Measurements from ENCODE around the gene TRAF1. TPM values are rescaled to one million over a fixed set of nuclear protein-coding genes. Genes with fewer than 3 reads are reported as not detected.
"Not testable (repeated sequence)": the region's sequence is repeated elsewhere in the genome, so short reads cannot be mapped to it uniquely, and the experiment has no call there.

TRAF1 gene, protein sequence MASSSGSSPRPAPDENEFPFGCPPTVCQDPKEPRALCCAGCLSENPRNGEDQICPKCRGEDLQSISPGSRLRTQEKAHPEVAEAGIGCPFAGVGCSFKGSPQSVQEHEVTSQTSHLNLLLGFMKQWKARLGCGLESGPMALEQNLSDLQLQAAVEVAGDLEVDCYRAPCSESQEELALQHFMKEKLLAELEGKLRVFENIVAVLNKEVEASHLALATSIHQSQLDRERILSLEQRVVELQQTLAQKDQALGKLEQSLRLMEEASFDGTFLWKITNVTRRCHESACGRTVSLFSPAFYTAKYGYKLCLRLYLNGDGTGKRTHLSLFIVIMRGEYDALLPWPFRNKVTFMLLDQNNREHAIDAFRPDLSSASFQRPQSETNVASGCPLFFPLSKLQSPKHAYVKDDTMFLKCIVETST
- 1 to 10 TPM; 2.9 to 5.5 (median 3.8) TPM for total RNA-seq
- long read RNA-seq, donor 1, full-length matches to known transcripts: 3 of 8 reads
- long read RNA-seq, donor 1, partial matches to known transcripts: 2 of 8 reads
- long read RNA-seq, donor 1, other reads (novel, unspliced or antisense): 3 of 8 reads
- long read RNA-seq, donor 2, partial matches to known transcripts: 0 of 1 reads
- long read RNA-seq, donor 2, other reads (novel, unspliced or antisense): 1 of 1 reads

GRCh38 chr9:120926397-120926928 lies at the start of gene TRAF1:
Gene TRAF1, minus strand, starts transcription at chr9:120926796. Its CDS starts 721 bp downstream, at chr9:120926075.
- TF ChIP-seq, protein P1, sequence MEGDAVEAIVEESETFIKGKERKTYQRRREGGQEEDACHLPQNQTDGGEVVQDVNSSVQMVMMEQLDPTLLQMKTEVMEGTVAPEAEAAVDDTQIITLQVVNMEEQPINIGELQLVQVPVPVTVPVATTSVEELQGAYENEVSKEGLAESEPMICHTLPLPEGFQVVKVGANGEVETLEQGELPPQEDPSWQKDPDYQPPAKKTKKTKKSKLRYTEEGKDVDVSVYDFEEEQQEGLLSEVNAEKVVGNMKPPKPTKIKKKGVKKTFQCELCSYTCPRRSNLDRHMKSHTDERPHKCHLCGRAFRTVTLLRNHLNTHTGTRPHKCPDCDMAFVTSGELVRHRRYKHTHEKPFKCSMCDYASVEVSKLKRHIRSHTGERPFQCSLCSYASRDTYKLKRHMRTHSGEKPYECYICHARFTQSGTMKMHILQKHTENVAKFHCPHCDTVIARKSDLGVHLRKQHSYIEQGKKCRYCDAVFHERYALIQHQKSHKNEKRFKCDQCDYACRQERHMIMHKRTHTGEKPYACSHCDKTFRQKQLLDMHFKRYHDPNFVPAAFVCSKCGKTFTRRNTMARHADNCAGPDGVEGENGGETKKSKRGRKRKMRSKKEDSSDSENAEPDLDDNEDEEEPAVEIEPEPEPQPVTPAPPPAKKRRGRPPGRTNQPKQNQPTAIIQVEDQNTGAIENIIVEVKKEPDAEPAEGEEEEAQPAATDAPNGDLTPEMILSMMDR (IDR thresholded peaks at IDR 0.05): no peak
- H3K4me3 ChIP-seq: no peak within 1 kb of the TSS
- DNase-seq (no peak), ATAC-seq (peak; percentile 2)
- H3K4me1 ChIP-seq (ENCODE audit: low read depth): no peaks in the 10 kb centered on the region
- H3K9me3 ChIP-seq: no peaks in the 10 kb centered on the region
- no peaks in the 10 kb centered on the region for H3K36me3 ChIP-seq (ENCODE audit: low read depth)
- intact Hi-C loops (cut with DNase I, micrococcal nuclease): no loop called here

GRCh38 chr9:120974921-120975320 lies 48.3 kb upstream of the TRAF1 start:
- TF ChIP-seq, protein P1 (IDR thresholded peaks at IDR 0.05): no peak
- intact Hi-C loops (cut with DNase I, micrococcal nuclease): no loop called here
- no peaks in the 10 kb centered on the region for H3K36me3 ChIP-seq (ENCODE audit: low read depth)
- H3K4me1 ChIP-seq (ENCODE audit: low read depth): no peaks in the 10 kb centered on the region
- no peak for DNase-seq
- no peak for ATAC-seq
- H3K4me3 ChIP-seq: no peak overlapping the region
- no peaks in the 10 kb centered on the region for H3K9me3 ChIP-seq

DNA sequence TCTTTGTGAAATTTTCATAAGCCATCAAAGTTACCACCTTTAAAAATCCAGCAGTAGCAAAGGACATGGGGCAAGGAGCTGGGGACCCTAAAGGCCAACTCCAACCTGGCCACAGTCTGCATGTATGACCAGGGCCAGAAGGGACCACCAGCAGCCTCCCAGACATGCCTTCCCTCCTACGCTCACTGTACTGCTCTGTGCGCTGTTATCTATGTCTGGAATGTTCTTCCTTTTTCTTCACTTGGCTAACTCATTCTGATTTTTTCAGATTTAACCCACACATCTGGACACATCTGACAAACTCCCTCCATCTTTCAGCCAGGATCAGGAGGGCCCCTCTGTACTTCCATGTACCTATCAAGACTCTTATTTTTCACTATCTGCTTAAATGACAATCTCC lies 47.6 kb upstream of the TRAF1 start:
- TF ChIP-seq, protein P1 (IDR thresholded peaks at IDR 0.05): no peak
- DNase-seq (no peak), ATAC-seq (no peak)
- no peaks in the 10 kb centered on the region for H3K4me1 ChIP-seq (ENCODE audit: low read depth)
- H3K4me3 ChIP-seq: no peak overlapping the region
- intact Hi-C loops (cut with DNase I, micrococcal nuclease): no loop called here
- H3K9me3 ChIP-seq: no peaks in the 10 kb centered on the region
- H3K36me3 ChIP-seq (ENCODE audit: low read depth): no peaks in the 10 kb centered on the region

- Histone ChIP-seq H3K4me3 (no peak overlapping the region), H3K9me3 (no peaks in the 10 kb centered on the region), H3K4me1 (ENCODE audit: low read depth) (no peaks in the 10 kb centered on the region), H3K36me3 (ENCODE audit: low read depth) (no peaks in the 10 kb centered on the region)
- DNase-seq (no peak), ATAC-seq (no peak)
- TF ChIP-seq, protein P1 (IDR thresholded peaks at IDR 0.05): no peak
- intact Hi-C loops (cut with DNase I, micrococcal nuclease): no loop called here
Measured at GRCh38 chr9:120971938-120972337, 45.3 kb upstream of the TRAF1 start.

- H3K4me3 ChIP-seq, ATAC-seq: not testable (repeated sequence)
Measured at GRCh38 chr9:120971471-120971870, 44.9 kb upstream of the TRAF1 start.

GRCh38 chr9:120970244-120970643 lies 43.6 kb upstream of the TRAF1 start:
- Histone ChIP-seq H3K4me1 (ENCODE audit: low read depth) (no peaks in the 10 kb centered on the region), H3K36me3 (ENCODE audit: low read depth) (no peaks in the 10 kb centered on the region), H3K9me3 (no peaks in the 10 kb centered on the region), H3K4me3 (no peak overlapping the region)
- TF ChIP-seq, protein P1 (IDR thresholded peaks at IDR 0.05): no peak
- DNase-seq (no peak), ATAC-seq (no peak)
- intact Hi-C loops (cut with DNase I, micrococcal nuclease): no loop called here

More at GRCh38 chr9:120971471-120971870, 44.9 kb upstream of the TRAF1 start:
- H3K36me3 ChIP-seq (ENCODE audit: low read depth); DNase-seq; intact Hi-C loops (cut with DNase I, micrococcal nuclease); H3K4me1 ChIP-seq (ENCODE audit: low read depth); H3K9me3 ChIP-seq: not testable (repeated sequence)

Data from mucosa of descending colon (tissue), 3 donors.